Measurements from ENCODE around the gene RFT1.

GRCh38 chr3:53083949-53084309 is 46.3 kb downstream of the RFT1 start:
- TF ChIP-seq, protein P1, sequence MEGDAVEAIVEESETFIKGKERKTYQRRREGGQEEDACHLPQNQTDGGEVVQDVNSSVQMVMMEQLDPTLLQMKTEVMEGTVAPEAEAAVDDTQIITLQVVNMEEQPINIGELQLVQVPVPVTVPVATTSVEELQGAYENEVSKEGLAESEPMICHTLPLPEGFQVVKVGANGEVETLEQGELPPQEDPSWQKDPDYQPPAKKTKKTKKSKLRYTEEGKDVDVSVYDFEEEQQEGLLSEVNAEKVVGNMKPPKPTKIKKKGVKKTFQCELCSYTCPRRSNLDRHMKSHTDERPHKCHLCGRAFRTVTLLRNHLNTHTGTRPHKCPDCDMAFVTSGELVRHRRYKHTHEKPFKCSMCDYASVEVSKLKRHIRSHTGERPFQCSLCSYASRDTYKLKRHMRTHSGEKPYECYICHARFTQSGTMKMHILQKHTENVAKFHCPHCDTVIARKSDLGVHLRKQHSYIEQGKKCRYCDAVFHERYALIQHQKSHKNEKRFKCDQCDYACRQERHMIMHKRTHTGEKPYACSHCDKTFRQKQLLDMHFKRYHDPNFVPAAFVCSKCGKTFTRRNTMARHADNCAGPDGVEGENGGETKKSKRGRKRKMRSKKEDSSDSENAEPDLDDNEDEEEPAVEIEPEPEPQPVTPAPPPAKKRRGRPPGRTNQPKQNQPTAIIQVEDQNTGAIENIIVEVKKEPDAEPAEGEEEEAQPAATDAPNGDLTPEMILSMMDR (IDR thresholded peaks at IDR 0.05), result no peak
- no peak for TF ChIP-seq EP300 (IDR thresholded peaks at IDR 0.05)
- TF ChIP-seq POLR2A (IDR thresholded peaks at IDR 0.05; ENCODE audit: low read depth), result no peak

Data from esophagus muscularis mucosa (tissue), 4 donors.